H54 (cell line): ENCODE results near the gene SLC66A2.
"Not testable (repeated sequence)": the region's sequence is repeated elsewhere in the genome, so short reads cannot be mapped to it uniquely, and the experiment has no call there.

Experiments
- DNase-seq: peaks from one replicate; pipeline ENCODE4 v3.0.0; 2011; ENCODE audit warnings: low spot score, mixed read lengths; ENCODE audit not compliant: insufficient read length
- FAIRE-seq: peaks from 3 replicates; lab custom pipeline; 2011; peaks lifted over from hg19 to GRCh38; lab: Jason Lieb, UNC
- POLR2A ChIP-seq: IDR thresholded peaks from 2 replicates; pipeline ENCODE4 v1.6.1; 2011; ENCODE audit warnings: low read depth, mild to moderate bottlenecking, low read length

The SLC66A2 gene

DNA sequence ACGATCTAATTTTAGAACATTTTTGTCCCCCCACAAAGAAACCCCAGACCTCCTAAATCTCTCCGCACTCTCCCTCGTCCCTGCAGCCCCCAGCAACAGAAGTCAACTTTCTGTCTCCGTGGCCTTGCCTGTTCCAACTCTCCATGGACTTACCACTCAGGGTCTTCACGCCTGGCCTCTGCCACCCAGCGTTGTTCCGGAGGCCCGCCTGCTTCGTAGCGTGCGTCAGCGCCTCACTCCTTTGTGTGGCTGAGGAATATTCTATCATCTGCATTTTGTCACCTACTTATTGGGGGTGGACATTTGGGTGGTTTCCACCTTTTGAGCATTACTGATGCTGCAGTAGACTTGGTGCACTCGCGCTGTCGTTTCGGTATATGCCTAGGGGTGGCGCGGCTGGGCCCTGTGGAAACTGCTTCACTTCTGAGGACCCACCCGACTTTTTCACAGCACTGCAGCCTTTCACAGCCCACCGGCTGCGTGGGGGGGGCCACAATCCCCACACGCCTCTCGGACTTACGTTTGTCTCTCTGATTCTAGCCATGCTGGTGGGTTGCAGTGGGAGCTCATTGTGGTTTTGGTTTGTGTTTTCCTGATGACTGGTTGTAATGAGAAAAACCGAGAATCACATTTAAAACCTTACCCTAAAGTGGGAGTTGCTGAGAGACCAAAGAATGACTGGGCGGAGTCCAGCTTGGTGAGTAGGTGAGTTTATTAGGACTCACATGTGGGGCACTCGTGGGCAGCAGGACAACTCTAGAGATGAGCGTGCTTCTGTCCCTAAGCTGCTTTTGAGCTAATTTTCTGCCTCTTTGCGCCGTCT is 11.6 kb upstream of the SLC66A2 start:
- FAIRE-seq, result no peak
- TF ChIP-seq POLR2A, result no peak
- no peak for DNase-seq

DNA sequence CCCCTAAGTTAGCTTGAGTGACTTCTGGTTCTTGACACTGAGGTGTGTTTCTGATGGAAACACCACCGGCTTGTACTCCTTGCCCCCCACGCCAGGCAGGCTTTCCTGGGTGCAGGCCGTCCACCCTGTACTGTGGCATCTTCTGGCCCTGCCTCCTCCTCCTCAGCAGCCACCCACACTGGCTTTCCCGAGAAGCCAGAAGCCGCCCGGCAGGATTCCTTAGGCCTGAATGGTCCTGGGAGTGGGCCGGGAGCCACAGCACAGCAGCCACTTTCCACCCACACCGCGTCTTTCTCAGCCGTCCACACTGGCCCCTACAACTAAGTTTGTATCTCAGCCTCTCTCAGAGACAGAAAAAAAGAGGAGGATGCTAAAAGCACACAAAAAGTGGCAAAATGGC is 10.9 kb upstream of the SLC66A2 start:
- TF ChIP-seq POLR2A, result no peak
- FAIRE-seq (no peak), DNase-seq (no peak)

DNA sequence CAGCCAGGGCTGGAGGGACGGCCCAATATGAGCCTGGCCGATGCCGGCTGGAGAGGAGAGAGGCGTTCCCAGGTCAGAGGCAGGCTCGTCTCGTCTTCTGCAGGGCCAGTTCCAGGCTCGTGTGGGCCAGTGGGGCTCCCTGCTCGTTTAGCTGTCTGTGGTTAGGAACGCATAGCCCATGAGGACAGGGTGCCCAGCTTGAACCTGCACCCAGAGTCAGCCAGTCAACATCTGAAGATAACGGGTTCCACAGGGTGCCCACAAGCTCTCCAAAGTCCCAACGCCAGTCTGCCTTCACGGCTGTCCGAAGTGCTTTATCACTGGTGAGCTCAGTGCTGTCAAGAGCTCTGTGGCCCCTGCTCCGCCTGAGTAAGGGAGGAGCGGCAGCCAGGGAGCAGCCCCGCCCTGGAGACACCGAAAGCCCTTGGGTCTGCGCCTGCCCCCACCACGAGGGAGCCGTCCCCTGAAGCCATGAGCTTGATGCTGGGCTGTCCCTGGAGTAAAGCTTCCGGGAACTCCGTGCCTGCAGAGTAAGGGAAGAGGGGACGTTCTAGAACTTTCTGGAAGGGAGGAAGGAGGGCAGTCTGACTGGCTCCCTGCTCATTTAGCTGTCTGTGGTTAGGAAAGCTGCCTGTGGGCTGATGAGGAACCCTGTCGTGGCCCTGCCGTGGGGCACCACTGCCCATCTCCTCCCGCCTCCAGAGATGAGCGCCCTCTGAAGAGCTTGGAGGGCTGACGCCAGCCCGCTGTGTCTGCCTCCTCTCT is 10.3 kb upstream of the SLC66A2 start:
- no peak for TF ChIP-seq POLR2A
- DNase-seq (no peak), FAIRE-seq (no peak)

DNA sequence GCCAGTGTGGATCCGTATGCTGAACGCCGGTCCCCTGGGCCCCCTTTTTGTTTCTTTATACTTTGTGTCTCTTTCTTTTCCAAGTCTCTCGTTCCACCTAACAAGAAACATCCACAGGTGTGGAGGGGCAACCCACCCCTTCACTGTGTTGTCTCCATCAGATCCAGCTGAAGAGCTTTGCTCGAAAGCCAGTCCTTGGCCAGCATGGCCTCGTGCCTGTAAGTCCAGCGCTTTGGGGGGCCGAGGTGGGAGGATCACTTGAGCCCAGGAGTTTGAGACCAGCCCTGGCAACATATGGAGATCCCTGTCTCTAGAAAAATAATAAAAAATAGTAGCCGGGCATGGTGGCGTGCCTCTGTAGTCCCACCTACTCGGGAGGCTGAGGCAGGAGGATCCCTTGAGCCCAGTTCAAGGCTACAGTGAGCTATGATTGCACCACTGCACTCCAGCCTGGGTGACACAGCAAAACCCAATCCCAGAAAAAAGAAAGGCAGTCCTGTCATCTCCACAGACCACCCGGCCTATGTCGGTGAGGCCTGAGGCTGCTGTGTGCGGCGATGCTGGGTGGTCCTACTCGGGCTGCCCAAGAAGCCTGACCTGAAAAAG is 9.6 kb upstream of the SLC66A2 start:
- TF ChIP-seq POLR2A, result no peak
- no peak for FAIRE-seq
- no peak for DNase-seq

DNA sequence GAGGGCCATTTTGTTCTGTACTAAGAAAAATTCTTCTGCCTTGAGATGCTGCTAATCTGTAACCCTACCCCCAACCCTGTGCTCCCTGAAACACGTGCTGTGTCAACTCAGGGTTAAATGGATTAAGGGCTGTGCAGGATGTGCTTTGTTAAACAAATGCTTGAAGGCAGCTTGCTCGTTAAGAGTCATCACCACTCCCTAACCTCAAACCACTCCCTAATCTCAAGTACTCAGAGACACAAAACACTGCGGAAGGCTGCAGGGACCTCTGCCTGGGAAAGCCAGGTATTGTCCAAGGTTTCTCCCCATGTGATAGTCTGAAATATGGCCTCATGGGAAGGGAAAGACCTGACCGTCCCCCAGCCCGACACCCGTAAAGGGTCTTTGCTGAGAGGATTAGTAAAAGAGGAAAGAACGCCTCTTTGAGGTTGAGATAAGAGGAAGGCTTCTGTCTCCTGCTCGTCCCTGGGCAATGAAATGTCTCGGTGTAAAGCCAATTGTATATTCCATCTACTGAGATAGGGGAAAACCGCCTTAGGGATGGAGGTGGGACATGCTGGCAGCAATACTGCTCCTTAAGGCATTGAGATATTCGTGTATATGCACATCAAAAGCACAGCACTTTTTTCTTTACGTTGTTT is 8.8 kb upstream of the SLC66A2 start:
- not testable (repeated sequence) for DNase-seq, FAIRE-seq

DNA sequence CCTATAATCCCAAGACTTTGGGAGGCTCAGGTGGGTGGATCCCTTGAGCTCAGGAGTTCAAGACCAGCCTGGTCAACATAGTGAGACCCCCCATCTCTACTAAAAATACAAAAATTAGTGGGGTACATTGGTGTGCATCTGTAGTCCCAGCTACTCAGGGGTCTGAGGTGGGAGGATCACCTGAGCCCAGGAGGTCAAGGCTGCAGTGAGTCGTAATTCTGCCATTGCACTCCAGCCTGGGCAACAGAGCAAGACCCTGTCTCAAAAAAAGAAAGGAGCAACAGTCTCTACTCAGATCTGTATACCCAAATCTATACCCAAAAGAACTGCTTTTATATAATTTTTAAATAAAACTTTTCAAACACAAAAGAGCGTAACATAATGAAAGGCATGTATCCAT is 7.5 kb upstream of the SLC66A2 start:
- FAIRE-seq (no peak), DNase-seq (no peak)
- no peak for TF ChIP-seq POLR2A

DNA sequence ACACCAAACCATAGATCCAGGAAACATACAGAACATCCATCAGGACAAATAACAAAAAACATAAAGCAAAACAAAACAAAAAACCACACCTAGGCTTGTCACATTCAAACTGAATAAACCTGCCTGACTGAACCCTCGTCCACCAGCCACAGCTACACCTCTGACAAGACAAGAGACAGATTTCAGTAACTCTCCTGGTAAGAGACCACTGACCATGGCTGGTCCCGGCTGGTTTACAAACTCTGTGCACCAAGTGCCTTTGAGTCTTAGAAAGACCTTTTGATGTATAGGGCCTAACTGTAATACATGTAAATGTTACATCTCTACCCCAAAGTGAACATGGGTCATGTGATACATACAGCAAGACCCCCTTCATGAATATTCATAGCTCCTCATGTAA is 4.8 kb upstream of the SLC66A2 start:
- FAIRE-seq (no peak), DNase-seq (no peak)
- no peak for TF ChIP-seq POLR2A

DNA sequence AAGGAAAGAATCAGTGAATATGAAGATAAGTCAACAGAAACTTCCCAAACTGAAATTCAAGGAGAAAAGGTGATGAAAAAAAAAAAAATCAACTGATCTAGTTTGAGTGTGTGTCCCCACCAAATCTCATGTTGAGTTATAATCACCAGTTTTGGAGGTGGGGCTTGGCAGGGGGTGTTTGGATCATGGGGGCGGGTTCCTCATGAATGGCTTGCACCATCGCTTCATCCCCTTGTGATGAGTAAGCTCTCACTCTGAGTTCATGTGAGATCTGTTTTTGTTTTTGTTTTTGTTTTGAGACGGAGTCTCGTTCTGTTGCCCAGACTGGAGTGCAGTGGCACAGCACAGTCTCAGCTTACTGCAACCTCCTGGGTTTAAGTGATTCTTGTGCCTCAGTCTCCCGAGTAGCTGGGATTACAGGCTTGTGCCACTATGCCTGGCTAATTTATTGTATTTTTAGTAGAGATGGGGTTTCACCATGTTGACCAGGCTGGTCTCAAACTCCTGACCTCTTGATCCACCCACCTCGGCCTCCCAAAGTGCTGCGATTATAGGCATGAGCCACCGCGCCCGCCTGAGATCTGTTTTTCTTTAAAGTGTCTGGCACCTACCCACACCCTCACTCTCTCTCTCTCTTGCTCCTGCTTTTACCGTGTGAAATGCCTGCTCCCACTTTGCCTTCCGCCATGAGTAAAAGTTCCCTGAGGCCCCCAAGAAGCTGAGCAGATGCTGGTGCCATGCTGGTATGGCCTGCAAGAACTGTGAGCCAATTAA is 4.0 kb upstream of the SLC66A2 start:
- TF ChIP-seq POLR2A, result no peak
- DNase-seq, result no peak
- no peak for FAIRE-seq

DNA sequence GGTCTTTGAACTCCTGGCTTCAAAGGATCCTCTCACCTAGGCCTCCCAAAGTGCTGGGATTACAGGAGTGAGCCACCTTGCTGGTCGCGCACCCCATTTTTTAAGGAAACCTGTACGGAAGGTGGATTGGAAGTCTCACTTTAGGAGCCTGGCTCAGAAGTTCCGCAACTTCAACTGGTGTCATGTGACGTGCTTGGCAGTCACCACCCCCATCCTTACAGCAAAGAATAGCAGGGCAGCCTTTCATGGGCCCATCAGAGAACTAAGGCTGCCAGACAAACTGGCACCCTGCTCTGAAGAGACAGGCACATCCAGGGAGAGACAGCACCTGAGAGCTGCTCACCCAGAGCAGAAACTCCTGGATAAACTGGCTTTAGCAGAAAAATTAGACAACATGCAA is 3.3 kb upstream of the SLC66A2 start:
- no peak for DNase-seq
- no peak for FAIRE-seq
- TF ChIP-seq POLR2A, result no peak

DNA sequence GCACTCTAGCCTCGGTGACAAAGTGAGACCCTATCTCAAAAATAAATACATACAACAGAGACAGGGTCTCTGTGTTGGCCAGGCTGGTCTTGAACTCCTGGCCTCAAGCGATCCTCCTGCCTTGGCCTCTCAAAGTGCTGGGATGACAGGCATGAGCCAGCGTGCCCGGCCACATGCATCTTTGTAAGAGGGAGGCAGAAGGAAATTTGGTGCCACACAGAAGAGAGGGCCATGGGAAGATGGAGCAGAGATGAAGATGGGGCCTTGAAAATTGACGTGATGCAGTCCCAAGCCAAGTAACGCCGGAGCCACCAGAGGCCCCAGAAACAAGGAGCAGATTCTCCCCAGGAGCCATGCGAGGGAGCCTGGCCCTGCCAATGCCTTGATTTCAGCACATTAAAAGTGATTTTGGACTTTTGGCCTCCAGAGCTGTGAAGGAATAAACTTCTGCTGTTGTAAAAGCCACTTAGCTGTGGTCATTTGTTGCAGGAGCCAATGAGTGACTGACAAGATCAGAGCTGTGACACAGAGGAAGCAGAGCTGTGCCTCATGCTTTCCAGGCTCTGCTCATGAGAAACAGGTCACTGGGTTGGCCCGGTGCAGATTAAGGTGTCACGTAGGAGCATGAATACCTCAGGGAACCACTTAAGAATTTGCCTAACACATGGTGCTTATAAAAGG is 2.7 kb upstream of the SLC66A2 start:
- FAIRE-seq (no peak), DNase-seq (no peak)
- TF ChIP-seq POLR2A, result no peak

DNA sequence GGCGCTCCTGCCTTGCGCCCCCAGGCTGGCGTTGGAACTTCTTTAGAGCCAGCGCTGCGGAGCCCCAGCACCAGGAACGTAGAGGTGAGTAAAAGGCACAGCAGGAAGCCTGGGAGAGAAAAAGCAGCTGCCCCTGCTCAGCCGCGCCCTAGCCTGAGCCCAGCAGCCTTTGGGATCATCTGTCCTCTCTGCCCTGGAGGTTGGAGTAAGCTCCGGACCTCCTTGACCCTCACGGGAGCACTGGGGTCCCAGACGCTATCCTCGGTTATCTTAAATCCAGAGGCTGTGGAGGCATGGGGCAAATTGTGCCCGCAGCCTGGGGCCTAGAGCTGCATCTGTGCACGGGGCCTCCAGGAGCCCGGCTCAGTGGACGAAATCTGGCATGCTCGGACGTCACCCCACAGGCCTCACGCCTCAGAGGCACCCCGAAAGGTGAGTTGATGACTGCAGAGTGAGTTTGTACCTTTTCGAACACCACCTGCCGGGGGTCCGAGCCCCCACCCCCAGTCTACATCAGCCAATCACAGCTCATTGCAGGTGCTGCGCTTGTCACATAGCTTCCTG is 1.6 kb upstream of the SLC66A2 start:
- DNase-seq, result no peak
- FAIRE-seq, result no peak
- TF ChIP-seq POLR2A, result no peak

DNA sequence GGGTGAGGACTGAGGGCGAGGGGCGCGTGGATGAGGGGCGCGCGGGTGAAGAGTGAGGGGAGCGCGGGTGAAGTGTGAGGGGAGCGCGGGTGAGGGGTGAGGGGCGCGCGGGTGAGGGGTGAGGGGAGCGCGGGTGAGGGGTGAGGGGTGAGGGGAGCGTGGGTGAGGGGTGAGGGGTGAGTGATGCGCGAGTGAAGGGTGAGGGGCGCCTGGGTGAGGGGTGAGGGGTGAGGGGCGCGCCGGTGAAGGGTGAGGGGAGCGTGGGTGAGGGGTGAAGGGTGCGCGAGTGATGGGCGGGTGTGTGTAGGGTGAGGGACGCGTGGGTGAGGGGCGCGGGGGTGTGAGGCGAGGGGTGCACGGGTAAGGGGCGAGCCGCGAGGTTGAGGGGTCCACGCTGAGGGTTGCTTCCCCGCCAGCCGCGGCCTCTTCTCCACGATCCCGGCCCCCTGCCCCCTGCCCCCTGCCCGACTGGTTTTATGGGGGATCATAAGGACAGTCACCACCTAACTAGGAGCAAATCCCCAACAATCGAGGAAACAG is 1.1 kb upstream of the SLC66A2 start:
- DNase-seq (no peak), FAIRE-seq (no peak)
- TF ChIP-seq POLR2A, result no peak
